A549 (cell line): ENCODE results near the gene TMEM87B.

Experiments
- EP300 ChIP-seq, 2 experiments: fragments of >200 bp; sonication (Bioruptor Twin); formaldehyde crosslinking; IDR thresholded peaks; 2 replicates in 1 of 2; 3 replicates in 1 of 2; pipeline ENCODE4 v1.6.1; 2016 to 2017
- HMGXB4 ChIP-seq: fragments of 250-450 bp; sonication (Bioruptor Pico); IDR thresholded peaks from 2 replicates; pipeline ENCODE4 v1.5.0; 2021; ENCODE audit warnings: mild to moderate bottlenecking, moderate library complexity, borderline replicate concordance
- KDM5A ChIP-seq: fragments of 200-600 bp; sonication (generic); IDR thresholded peaks from 2 replicates; pipeline ENCODE4 v1.6.1; 2016; ENCODE audit warnings: antibody characterized with exemption, mild to moderate bottlenecking
- RAD21 ChIP-seq, 2 experiments: fragments of >200 bp in 1 of 2; sonication (Bioruptor Twin) in 1 of 2; formaldehyde crosslinking in 1 of 2; IDR thresholded peaks in 1 of 2; conservative IDR thresholded peaks in 1 of 2; 2 replicates in 1 of 2; 3 replicates in 1 of 2; pipeline ENCODE4 v1.6.1; 2012 to 2018; ENCODE audit warnings: inconsistent platforms in 1 of 2
- TF ChIP-seq, protein P1 (sequence below): fragments of >200 bp; sonication (Bioruptor Twin); formaldehyde crosslinking; IDR thresholded peaks from 3 replicates; pipeline ENCODE4 v1.5.1; 2016

- TF ChIP-seq, protein P1, sequence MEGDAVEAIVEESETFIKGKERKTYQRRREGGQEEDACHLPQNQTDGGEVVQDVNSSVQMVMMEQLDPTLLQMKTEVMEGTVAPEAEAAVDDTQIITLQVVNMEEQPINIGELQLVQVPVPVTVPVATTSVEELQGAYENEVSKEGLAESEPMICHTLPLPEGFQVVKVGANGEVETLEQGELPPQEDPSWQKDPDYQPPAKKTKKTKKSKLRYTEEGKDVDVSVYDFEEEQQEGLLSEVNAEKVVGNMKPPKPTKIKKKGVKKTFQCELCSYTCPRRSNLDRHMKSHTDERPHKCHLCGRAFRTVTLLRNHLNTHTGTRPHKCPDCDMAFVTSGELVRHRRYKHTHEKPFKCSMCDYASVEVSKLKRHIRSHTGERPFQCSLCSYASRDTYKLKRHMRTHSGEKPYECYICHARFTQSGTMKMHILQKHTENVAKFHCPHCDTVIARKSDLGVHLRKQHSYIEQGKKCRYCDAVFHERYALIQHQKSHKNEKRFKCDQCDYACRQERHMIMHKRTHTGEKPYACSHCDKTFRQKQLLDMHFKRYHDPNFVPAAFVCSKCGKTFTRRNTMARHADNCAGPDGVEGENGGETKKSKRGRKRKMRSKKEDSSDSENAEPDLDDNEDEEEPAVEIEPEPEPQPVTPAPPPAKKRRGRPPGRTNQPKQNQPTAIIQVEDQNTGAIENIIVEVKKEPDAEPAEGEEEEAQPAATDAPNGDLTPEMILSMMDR, result no peak
- TF ChIP-seq HMGXB4 (CRISPR knock-in tag) (no peak), EP300 (IDR thresholded peaks at IDR 0.05) (no peak), RAD21 (conservative IDR thresholded peaks at IDR 0.05 in 1 of 2, IDR thresholded peaks at IDR 0.05 in 1 of 2) (no peak), KDM5A (no peak)
Measured at GRCh38 chr2:112075490-112076260, 20.6 kb downstream of the TMEM87B start.
